Progenitor cell of endocrine pancreas (in vitro differentiated cells): ENCODE data around the gene GRPEL1. TPM values are rescaled to one million over a fixed set of nuclear protein-coding genes. Genes with fewer than 3 reads are reported as not detected.

Experiments
- DNase-seq: peaks from one replicate; pipeline ENCODE4 v3.0.0; 2021; ENCODE audit warnings: low spot score; ENCODE audit not compliant: unreplicated experiment
- H3K27ac Mint-ChIP-seq: 2 replicates; pipeline ENCODE4 v1.8.0; 2021; ENCODE audit warnings: mild to moderate bottlenecking, moderate library complexity, mixed read lengths
- H3K27me3 Mint-ChIP-seq: 2 replicates; pipeline ENCODE4 v1.8.0; 2021; ENCODE audit warnings: mixed read lengths
- H3K36me3 Mint-ChIP-seq: 2 replicates; pipeline ENCODE4 v1.8.0; 2022; ENCODE audit warnings: mixed read lengths; ENCODE audit not compliant: insufficient read depth
- H3K4me1 Mint-ChIP-seq: 2 replicates; pipeline ENCODE4 v1.8.0; 2021; ENCODE audit warnings: low read depth, mixed read lengths
- H3K4me3 Mint-ChIP-seq: 2 replicates; pipeline ENCODE4 v1.8.0; 2021; ENCODE audit warnings: low read depth, mild to moderate bottlenecking, moderate library complexity, mixed read lengths
- H3K9me3 Mint-ChIP-seq: 2 replicates; pipeline ENCODE4 v1.8.0; 2021; ENCODE audit warnings: low read depth, mixed read lengths
- CTCF ChIP-seq: fragments of 200-600 bp; sonication (generic); IDR thresholded peaks from one replicate; pipeline ENCODE4 v1.5.0; 2021; ENCODE audit warnings: antibody characterized with exemption, mild to moderate bottlenecking; ENCODE audit not compliant: unreplicated experiment
- total RNA-seq: library from RNA; stranded (reverse); gene quantifications from 2 replicates; pipeline ENCODE4 v1.2.1, GENCODE V29; 2021

GRPEL1 gene
- total RNA-seq, 1 donor from 2014 or later: 18.2 TPM

- no peaks in the 10 kb centered on the region for H3K4me1 Mint-ChIP-seq
- no peak overlapping the region for H3K27ac Mint-ChIP-seq
- no peak for DNase-seq
- H3K36me3 Mint-ChIP-seq: no peaks in the 10 kb centered on the region
- H3K9me3 Mint-ChIP-seq: peaks cover 6% of the 10 kb centered on the region
- TF ChIP-seq CTCF: no peak
- H3K27me3 Mint-ChIP-seq: peaks cover 12% of the 10 kb centered on the region
- no peak overlapping the region for H3K4me3 Mint-ChIP-seq
Measured at GRCh38 chr4:7110546-7110945, 42.7 kb upstream of the GRPEL1 start.

DNA sequence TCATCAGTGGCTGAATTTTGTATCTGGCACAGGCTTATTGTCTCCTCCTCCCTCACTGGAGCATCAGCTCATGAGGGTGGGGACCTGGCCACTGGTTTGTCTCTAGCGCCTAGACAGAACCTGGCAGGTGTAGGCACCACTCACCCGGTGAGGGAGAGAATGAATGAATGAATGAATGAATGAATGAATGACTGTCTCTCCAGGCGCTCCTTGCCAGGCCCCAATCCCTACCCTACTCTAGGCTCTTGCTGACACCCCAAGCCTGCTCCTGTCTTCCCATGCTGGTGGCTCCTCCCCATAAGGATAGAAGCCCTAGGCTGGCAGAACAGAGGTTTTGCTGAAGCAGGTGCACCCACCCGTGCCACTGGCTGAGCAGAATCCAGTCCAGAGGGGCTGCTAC, 41.3 kb upstream of the GRPEL1 start:
- H3K4me1 Mint-ChIP-seq: no peaks in the 10 kb centered on the region
- no peaks in the 10 kb centered on the region for H3K36me3 Mint-ChIP-seq
- H3K27ac Mint-ChIP-seq: peak overlapping the region; percentile 80
- peaks cover 6% of the 10 kb centered on the region for H3K9me3 Mint-ChIP-seq
- H3K4me3 Mint-ChIP-seq: no peak overlapping the region
- peaks cover 22% of the 10 kb centered on the region for H3K27me3 Mint-ChIP-seq
- TF ChIP-seq CTCF: no peak
- DNase-seq: no peak

DNA sequence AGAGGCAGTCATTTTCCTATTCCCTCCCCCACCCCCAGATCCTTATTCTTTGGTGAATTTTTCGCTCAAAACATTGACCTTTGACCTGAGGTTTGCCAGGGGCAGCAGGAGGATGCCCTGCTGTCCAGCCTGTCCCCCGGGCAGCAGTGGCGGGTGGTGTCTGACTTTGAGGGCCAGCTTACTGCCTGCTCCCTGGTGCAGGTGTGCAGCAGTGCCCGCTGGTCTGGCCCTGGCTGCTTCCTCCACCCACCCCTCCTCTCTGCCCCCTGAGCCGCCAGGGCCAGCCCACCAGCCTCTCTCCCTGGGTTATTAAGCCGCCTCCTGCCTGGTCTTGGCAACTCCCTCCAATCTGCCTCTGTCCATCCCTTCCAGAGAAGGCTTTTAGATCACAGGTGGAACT, 40.8 kb upstream of the GRPEL1 start:
- Mint-ChIP-seq H3K27ac (peak overlapping the region; percentile 80), H3K36me3 (no peaks in the 10 kb centered on the region), H3K4me1 (peaks cover 2% of the 10 kb centered on the region), H3K27me3 (peaks cover 25% of the 10 kb centered on the region), H3K9me3 (peaks cover 6% of the 10 kb centered on the region), H3K4me3 (no peak overlapping the region)
- TF ChIP-seq CTCF: no peak
- no peak for DNase-seq

DNA sequence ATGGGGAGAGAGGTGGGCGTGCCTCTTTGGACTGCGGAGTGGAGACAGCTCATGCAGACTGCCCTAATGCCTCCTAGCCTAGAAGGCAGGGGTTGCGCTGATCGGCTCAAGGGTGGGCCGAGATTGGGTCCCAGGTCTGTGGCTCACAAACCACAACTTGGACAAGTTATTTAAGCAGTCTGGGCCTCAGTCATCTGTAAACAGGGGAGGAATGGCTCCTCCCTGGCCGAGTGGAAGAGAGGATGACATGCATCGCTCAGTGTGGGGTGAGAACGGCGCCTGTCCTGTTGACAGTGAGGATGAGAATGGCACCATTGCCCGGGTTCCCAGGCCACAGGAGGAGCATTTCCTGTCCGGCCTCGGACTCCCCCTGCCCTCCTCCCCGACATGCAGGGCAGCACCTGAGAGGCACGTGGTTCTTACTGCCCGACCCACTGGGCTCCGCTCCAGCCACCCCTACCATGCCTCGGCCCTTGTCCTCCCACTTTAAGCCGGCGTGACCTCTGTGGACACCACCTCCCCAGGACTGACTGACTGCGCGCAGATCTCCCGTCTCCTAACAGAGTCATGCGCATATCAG, 40.3 kb upstream of the GRPEL1 start:
- DNase-seq: no peak
- peaks cover 5% of the 10 kb centered on the region for H3K4me1 Mint-ChIP-seq
- H3K36me3 Mint-ChIP-seq: no peaks in the 10 kb centered on the region
- peaks cover 6% of the 10 kb centered on the region for H3K9me3 Mint-ChIP-seq
- peaks cover 29% of the 10 kb centered on the region for H3K27me3 Mint-ChIP-seq
- H3K27ac Mint-ChIP-seq: no peak overlapping the region
- no peak for TF ChIP-seq CTCF
- no peak overlapping the region for H3K4me3 Mint-ChIP-seq

GRCh38 chr4:7107166-7107905, 39.5 kb upstream of the GRPEL1 start:
- Mint-ChIP-seq H3K36me3 (no peaks in the 10 kb centered on the region), H3K27me3 (peaks cover 29% of the 10 kb centered on the region), H3K27ac (no peak overlapping the region), H3K4me1 (peaks cover 5% of the 10 kb centered on the region), H3K4me3 (no peak overlapping the region), H3K9me3 (peaks cover 6% of the 10 kb centered on the region)
- no peak for TF ChIP-seq CTCF
- no peak for DNase-seq
